ENCODE results near the gene OTOA.

The OTOA gene
- 0 to 0.17 (median 0) reads per million in 3 donors for total RNA-seq

DNA sequence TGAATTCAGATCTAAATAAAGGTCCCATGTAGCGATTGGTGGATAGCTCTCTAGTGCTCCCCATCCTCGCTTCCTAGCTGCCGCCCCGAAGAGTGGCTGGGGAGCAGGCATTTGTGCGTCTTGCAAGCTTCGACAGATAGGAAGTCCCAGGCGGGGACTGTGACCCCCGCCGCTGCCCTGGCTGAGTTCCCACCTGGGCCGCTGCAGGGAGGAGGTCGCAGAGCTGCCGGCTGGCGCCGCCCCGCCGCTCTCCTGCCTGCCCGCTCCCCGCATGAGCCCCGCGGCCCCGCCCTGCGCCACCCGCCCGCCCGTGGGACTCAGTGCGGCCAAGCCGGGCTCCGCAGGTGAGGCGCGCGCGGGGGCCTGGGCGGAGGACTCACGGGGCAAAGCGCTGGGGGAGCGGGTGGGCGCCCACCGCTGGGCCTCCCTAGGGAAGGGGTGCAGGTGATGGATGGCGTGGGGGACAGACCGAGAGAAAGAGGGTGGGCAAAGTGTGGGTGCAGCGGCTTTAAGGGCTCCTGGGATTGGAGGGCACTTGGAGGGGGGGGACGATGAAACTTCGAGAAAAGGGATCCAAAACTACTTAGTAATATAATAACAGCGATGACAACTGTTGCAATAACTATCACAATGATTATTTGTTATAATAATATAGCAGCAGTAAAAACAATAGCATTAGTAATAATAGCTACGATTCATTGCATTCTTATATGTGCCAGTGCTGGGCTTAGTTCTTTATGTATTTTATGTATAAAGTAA is at the start of gene OTOA:
OTOA (plus strand) TSS at position 80 of the 759 bp plus-strand sequence. CDS start 14,547 bp downstream, outside the sequence.
- Histone ChIP-seq H3K4me1 (ENCODE audit: control insufficient read depth, insufficient read depth, low read length, poor library complexity, severe bottlenecking) (peaks cover 13% of the 10 kb centered on the region), H3K27ac (ENCODE audit: insufficient read depth, low read length, poor library complexity, severe bottlenecking) (no peak within 1 kb of the TSS), H3K4me3 (ENCODE audit: insufficient read depth, low read depth, low read length, poor library complexity, severe bottlenecking) (peak within 1 kb of the TSS; percentile 40), H3K27me3 (replicated peaks; ENCODE audit: control insufficient read depth, insufficient read depth, low read length, poor library complexity, severe bottlenecking) (no peaks in the 10 kb centered on the region), H3K9me3 (ENCODE audit: control insufficient read depth, low read length) (no peaks in the 10 kb centered on the region), H3K36me3 (ENCODE audit: control insufficient read depth, insufficient read depth, low read length) (no peaks in the 10 kb centered on the region)
- peak in 1 of 3 donors; percentile 7 for DNase-seq

DNA sequence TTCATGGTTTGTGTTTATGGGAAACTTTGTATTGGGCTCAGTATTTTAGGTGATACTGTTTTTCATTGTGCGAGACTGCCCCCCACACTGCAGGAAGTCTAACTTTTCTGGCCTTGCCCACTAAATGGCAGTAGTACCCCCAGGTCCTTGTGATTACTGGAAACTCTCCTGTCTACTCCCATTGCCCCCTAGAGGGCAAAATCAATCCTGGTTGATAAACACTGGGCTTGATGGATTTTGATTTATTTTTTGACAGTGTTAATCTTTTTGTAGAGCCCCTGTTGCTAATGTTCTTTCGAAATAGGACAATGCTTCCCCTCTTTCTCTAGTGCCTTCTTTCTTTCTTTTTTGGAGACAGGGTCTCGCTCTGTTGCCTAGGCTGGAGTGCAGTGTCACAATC is 48.9 kb upstream of the OTOA start:
- no peak for DNase-seq
- Histone ChIP-seq H3K4me1 (ENCODE audit: control insufficient read depth, insufficient read depth, low read length, poor library complexity, severe bottlenecking) (peaks cover 10% of the 10 kb centered on the region), H3K36me3 (ENCODE audit: control insufficient read depth, insufficient read depth, low read length) (peaks cover 4% of the 10 kb centered on the region), H3K9me3 (ENCODE audit: control insufficient read depth, low read length) (no peaks in the 10 kb centered on the region), H3K27ac (ENCODE audit: insufficient read depth, low read length, poor library complexity, severe bottlenecking) (no peak overlapping the region), H3K27me3 (replicated peaks; ENCODE audit: control insufficient read depth, insufficient read depth, low read length, poor library complexity, severe bottlenecking) (no peaks in the 10 kb centered on the region), H3K4me3 (ENCODE audit: insufficient read depth, low read depth, low read length, poor library complexity, severe bottlenecking) (no peak overlapping the region)

DNA sequence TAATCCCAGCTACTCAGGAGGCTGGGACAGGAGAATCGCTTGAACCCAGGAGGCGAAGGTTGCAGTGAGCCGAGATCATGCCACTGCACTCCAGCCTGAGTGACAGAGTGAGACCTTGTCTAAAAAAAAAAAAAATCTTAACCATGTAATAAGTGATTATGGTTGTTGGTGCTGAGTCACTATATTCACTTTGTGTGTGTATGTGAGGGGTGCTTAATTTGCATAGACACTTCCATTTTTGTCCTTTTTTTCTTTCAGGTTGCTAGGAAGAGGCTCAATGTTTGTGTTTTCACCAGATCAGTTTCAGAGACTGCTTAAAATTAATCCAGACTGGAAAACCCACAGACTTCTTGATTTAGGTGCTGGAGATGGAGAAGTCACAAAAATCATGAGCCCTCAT is 46.2 kb upstream of the OTOA start:
- H3K4me1 ChIP-seq (ENCODE audit: control insufficient read depth, insufficient read depth, low read length, poor library complexity, severe bottlenecking), result peaks cover 18% of the 10 kb centered on the region

DNA sequence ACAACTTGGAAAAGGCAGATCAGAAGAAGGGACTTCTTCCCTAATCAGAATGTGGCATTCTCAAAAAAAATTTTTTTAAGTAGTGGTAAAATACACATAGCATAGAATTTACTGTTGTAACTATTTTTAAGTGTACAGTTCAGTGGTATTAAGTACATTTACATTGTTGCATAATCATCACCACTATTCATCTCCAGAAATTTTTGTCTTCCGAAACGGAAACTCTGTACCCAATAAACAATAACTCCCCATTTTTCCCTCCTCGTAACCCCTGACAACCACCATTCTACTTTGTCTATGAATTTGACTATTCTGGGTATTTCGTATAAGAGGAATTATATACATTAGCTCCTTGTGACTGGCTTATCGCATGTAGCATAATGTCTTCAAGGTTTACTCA is 45.5 kb upstream of the OTOA start:
- Histone ChIP-seq H3K36me3 (ENCODE audit: control insufficient read depth, insufficient read depth, low read length) (peaks cover 4% of the 10 kb centered on the region), H3K4me3 (ENCODE audit: insufficient read depth, low read depth, low read length, poor library complexity, severe bottlenecking) (no peak overlapping the region), H3K27ac (ENCODE audit: insufficient read depth, low read length, poor library complexity, severe bottlenecking) (no peak overlapping the region), H3K27me3 (replicated peaks; ENCODE audit: control insufficient read depth, insufficient read depth, low read length, poor library complexity, severe bottlenecking) (no peaks in the 10 kb centered on the region), H3K4me1 (ENCODE audit: control insufficient read depth, insufficient read depth, low read length, poor library complexity, severe bottlenecking) (peaks cover 18% of the 10 kb centered on the region), H3K9me3 (ENCODE audit: control insufficient read depth, low read length) (no peaks in the 10 kb centered on the region)
- DNase-seq, result no peak

More for the DNA sequence above, 46.2 kb upstream of the OTOA start:
- peaks cover 4% of the 10 kb centered on the region for H3K36me3 ChIP-seq (ENCODE audit: control insufficient read depth, insufficient read depth, low read length)
- no peak overlapping the region for H3K27ac ChIP-seq (ENCODE audit: insufficient read depth, low read length, poor library complexity, severe bottlenecking)
- H3K9me3 ChIP-seq (ENCODE audit: control insufficient read depth, low read length), result no peaks in the 10 kb centered on the region
- DNase-seq, result no peak
- no peak overlapping the region for H3K4me3 ChIP-seq (ENCODE audit: insufficient read depth, low read depth, low read length, poor library complexity, severe bottlenecking)
- H3K27me3 ChIP-seq (replicated peaks; ENCODE audit: control insufficient read depth, insufficient read depth, low read length, poor library complexity, severe bottlenecking), result no peaks in the 10 kb centered on the region

DNA sequence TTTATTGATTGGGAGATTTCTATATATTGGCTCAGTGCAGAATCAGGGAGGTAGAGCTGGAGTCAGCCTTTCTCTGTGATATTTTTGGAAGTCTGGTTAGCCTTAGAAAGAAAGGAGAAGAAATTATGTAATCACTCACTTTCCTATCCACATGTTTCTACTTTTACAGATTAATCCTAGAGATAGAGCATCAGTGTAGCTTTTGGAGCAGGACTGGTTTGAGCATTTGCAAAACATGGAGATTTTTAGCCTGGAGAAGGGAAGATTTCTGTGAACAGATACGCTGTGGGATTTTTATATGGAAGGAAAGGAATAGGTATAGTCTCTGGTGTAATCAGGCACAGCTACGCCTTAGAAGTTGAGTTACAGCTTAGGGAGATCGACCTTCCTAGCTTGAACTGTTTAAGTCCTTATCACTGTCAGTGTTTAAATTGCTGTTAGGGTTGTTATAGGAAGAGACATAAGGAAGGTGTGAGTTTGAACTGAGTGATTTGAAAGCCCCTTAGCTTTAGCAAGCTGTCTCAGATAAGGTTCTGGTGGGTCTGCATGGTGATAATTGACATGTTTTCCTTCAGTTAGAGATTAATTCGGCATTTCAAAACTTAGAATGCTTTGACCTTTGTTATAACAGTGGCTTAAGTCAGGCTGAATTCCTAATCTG is 43.9 kb upstream of the OTOA start:
- DNase-seq, result no peak
- peaks cover 18% of the 10 kb centered on the region for H3K4me1 ChIP-seq (ENCODE audit: control insufficient read depth, insufficient read depth, low read length, poor library complexity, severe bottlenecking)
- no peak overlapping the region for H3K4me3 ChIP-seq (ENCODE audit: insufficient read depth, low read depth, low read length, poor library complexity, severe bottlenecking)
- no peaks in the 10 kb centered on the region for H3K27me3 ChIP-seq (replicated peaks; ENCODE audit: control insufficient read depth, insufficient read depth, low read length, poor library complexity, severe bottlenecking)
- no peaks in the 10 kb centered on the region for H3K9me3 ChIP-seq (ENCODE audit: control insufficient read depth, low read length)
- H3K36me3 ChIP-seq (ENCODE audit: control insufficient read depth, insufficient read depth, low read length), result peaks cover 10% of the 10 kb centered on the region
- no peak overlapping the region for H3K27ac ChIP-seq (ENCODE audit: insufficient read depth, low read length, poor library complexity, severe bottlenecking)

DNA sequence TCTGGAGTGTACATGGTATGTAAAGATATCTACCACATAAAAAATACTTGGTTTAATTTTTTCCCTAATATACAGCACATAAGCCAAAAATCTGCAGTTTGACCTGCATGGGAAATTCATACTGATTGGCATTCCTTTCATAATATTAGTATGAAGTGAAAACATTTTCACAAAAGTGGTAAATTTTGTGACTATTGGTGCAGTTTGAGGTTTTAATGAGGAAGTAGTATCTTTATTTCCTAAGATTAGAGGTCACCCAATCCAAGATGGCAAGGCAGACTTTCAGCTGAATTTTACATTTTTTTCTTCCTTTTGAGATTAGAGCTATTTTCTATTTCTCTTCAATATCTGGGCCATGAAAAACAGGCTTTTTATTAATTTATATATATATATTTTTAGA is 43.2 kb upstream of the OTOA start:
- Histone ChIP-seq H3K4me3 (ENCODE audit: insufficient read depth, low read depth, low read length, poor library complexity, severe bottlenecking) (no peak overlapping the region), H3K27me3 (replicated peaks; ENCODE audit: control insufficient read depth, insufficient read depth, low read length, poor library complexity, severe bottlenecking) (no peaks in the 10 kb centered on the region), H3K4me1 (ENCODE audit: control insufficient read depth, insufficient read depth, low read length, poor library complexity, severe bottlenecking) (peaks cover 23% of the 10 kb centered on the region), H3K36me3 (ENCODE audit: control insufficient read depth, insufficient read depth, low read length) (peaks cover 16% of the 10 kb centered on the region), H3K27ac (ENCODE audit: insufficient read depth, low read length, poor library complexity, severe bottlenecking) (no peak overlapping the region), H3K9me3 (ENCODE audit: control insufficient read depth, low read length) (no peaks in the 10 kb centered on the region)
- no peak for DNase-seq

DNA sequence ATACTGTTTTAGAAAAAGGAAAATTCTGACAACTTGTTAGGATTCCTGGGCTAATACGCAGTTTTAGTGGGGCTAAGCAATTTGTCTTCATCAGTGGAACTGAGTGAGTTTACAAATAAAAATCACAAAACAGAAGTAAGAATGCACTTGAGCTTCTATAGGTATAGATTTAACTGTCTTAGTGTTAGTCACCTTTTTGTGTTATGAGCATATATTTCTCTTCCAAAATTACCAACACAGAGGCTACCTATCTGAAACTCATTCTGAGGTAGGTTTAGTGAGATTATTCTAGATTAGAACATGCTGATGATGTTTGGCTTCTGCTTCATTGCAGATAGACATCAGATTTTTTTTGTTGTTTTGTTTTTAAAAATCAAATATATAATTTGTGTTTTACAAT is 41.2 kb upstream of the OTOA start:
- H3K4me1 ChIP-seq (ENCODE audit: control insufficient read depth, insufficient read depth, low read length, poor library complexity, severe bottlenecking), result peaks cover 29% of the 10 kb centered on the region
- peaks cover 16% of the 10 kb centered on the region for H3K36me3 ChIP-seq (ENCODE audit: control insufficient read depth, insufficient read depth, low read length)
- no peak overlapping the region for H3K27ac ChIP-seq (ENCODE audit: insufficient read depth, low read length, poor library complexity, severe bottlenecking)
- H3K9me3 ChIP-seq (ENCODE audit: control insufficient read depth, low read length), result no peaks in the 10 kb centered on the region
- no peak for DNase-seq
- H3K27me3 ChIP-seq (replicated peaks; ENCODE audit: control insufficient read depth, insufficient read depth, low read length, poor library complexity, severe bottlenecking), result no peaks in the 10 kb centered on the region
- no peak overlapping the region for H3K4me3 ChIP-seq (ENCODE audit: insufficient read depth, low read depth, low read length, poor library complexity, severe bottlenecking)

DNA sequence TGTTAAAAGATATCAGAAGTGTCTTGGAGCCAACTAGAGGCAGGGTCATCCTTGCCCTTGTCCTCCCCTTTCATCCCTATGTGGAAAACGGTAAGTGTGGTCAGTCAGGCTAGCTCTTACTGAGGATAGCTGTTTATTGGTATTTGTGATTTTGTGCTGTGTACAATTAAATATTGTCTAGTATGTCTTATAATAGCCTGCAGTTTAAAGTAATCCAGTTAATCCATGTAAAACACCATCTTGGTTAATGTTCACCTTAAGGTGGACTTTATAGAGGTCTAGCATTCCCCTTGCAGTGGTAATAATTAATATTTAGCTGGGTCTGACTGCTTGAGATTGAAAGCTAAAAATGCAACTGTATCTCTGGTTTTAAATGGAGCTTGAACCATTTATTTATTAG is 38.7 kb upstream of the OTOA start:
- no peak for DNase-seq
- no peaks in the 10 kb centered on the region for H3K9me3 ChIP-seq (ENCODE audit: control insufficient read depth, low read length)
- H3K4me1 ChIP-seq (ENCODE audit: control insufficient read depth, insufficient read depth, low read length, poor library complexity, severe bottlenecking), result peaks cover 29% of the 10 kb centered on the region
- H3K27ac ChIP-seq (ENCODE audit: insufficient read depth, low read length, poor library complexity, severe bottlenecking), result no peak overlapping the region
- no peaks in the 10 kb centered on the region for H3K27me3 ChIP-seq (replicated peaks; ENCODE audit: control insufficient read depth, insufficient read depth, low read length, poor library complexity, severe bottlenecking)
- peaks cover 30% of the 10 kb centered on the region for H3K36me3 ChIP-seq (ENCODE audit: control insufficient read depth, insufficient read depth, low read length)
- H3K4me3 ChIP-seq (ENCODE audit: insufficient read depth, low read depth, low read length, poor library complexity, severe bottlenecking), result no peak overlapping the region

DNA sequence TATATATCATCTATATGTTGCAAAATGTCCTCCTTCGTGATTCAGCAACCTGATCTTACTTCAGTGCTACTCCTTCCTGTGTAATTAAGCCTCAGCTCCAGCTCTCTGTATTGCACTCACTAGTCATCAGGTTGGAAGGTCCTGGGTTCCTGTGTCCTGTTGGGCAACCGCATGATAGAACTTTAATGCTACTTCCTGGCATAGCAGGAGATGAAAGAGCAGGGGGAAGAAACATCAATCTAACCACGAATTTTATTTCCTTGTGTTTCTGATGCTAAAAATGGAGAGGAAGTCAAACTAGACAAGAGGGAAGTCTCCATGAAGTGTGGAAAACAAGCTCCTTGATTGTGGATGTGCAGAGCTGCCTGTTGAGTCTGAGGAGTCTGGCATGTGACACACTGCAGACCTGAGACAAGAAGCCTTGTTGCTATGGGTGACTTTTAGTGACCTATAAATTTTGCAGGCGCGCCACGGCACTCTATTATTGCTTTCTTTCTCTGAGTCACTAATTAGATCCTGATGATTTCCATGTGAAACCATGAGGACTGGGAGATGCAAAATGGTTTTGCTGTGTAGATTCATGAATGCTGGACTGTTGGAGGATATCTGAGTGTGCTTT is 37.0 kb upstream of the OTOA start:
- DNase-seq, result peak; percentile 18 to 19 (median 19)
- Histone ChIP-seq H3K9me3 (ENCODE audit: control insufficient read depth, low read length) (no peaks in the 10 kb centered on the region), H3K4me1 (ENCODE audit: control insufficient read depth, insufficient read depth, low read length, poor library complexity, severe bottlenecking) (peaks cover 24% of the 10 kb centered on the region), H3K36me3 (ENCODE audit: control insufficient read depth, insufficient read depth, low read length) (peaks cover 30% of the 10 kb centered on the region), H3K27ac (ENCODE audit: insufficient read depth, low read length, poor library complexity, severe bottlenecking) (peak overlapping the region; percentile 18), H3K4me3 (ENCODE audit: insufficient read depth, low read depth, low read length, poor library complexity, severe bottlenecking) (peak overlapping the region; percentile 11), H3K27me3 (replicated peaks; ENCODE audit: control insufficient read depth, insufficient read depth, low read length, poor library complexity, severe bottlenecking) (no peaks in the 10 kb centered on the region)
